22Rv1 (cell line): ENCODE measurements around the gene CDH2.

ENCODE experiments used
- H3K27ac ChIP-seq: fragments of 450-650 bp; 2 replicates; pipeline ENCODE4 v1.5.1; 2017
- CTCF ChIP-seq: fragments of 450-650 bp; IDR thresholded peaks from 2 replicates; pipeline ENCODE4 v1.5.1; 2017; ENCODE audit warnings: mild to moderate bottlenecking
- ZFX ChIP-seq: fragments of 450-650 bp; IDR thresholded peaks from 2 replicates; pipeline ENCODE4 v1.6.1; 2017; ENCODE audit warnings: antibody characterized with exemption, borderline replicate concordance

The CDH2 gene

GRCh38 chr18:28108814-28109213, 68.1 kb downstream of the CDH2 start:
- TF ChIP-seq ZFX (no peak), CTCF (no peak)
- no peak overlapping the region for H3K27ac ChIP-seq

- H3K27ac ChIP-seq = no peak overlapping the region
- TF ChIP-seq ZFX = no peak
- TF ChIP-seq CTCF = no peak
These were observed 68.7 kb downstream of the CDH2 start for GRCh38 chr18:28108254-28108653.

- TF ChIP-seq ZFX = no peak
- TF ChIP-seq CTCF = no peak
- H3K27ac ChIP-seq = no peak overlapping the region
These were observed 77.7 kb downstream of the CDH2 start for GRCh38 chr18:28099237-28099636.

- H3K27ac ChIP-seq = no peak overlapping the region
- TF ChIP-seq ZFX = no peak
- no peak for TF ChIP-seq CTCF
These were observed 81.3 kb downstream of the CDH2 start for GRCh38 chr18:28095631-28096030.

GRCh38 chr18:28095041-28095440, 81.9 kb downstream of the CDH2 start:
- TF ChIP-seq CTCF (no peak), ZFX (no peak)
- no peak overlapping the region for H3K27ac ChIP-seq

- no peak for TF ChIP-seq CTCF
- no peak for TF ChIP-seq ZFX
- H3K27ac ChIP-seq = no peak overlapping the region
These were observed 85.7 kb downstream of the CDH2 start for GRCh38 chr18:28091197-28091596.

GRCh38 chr18:28088477-28088876, 88.5 kb downstream of the CDH2 start:
- H3K27ac ChIP-seq = no peak overlapping the region
- no peak for TF ChIP-seq ZFX
- TF ChIP-seq CTCF = no peak
